ENCODE results near the gene MAN2B1.
"Not testable (repeated sequence)": the region's sequence is repeated elsewhere in the genome, so short reads cannot be mapped to it uniquely, and the experiment has no call there.

The MAN2B1 gene

GRCh38 chr19:12657966-12658365, 8.6 kb downstream of the MAN2B1 start:
- DNase-seq (ENCODE audit: low spot score): no peak

- no peak for DNase-seq (ENCODE audit: low spot score)
These were observed 9.5 kb downstream of the MAN2B1 start for GRCh38 chr19:12656899-12657571.

GRCh38 chr19:12655546-12655945, 11.0 kb downstream of the MAN2B1 start:
- DNase-seq (ENCODE audit: low spot score): no peak

GRCh38 chr19:12652219-12652618, 14.3 kb downstream of the MAN2B1 start:
- no peak for DNase-seq (ENCODE audit: low spot score)

GRCh38 chr19:12649941-12650340, 16.6 kb downstream of the MAN2B1 start:
- no peak for DNase-seq (ENCODE audit: low spot score)

- no peak for DNase-seq (ENCODE audit: low spot score)
These were observed 18.5 kb downstream of the MAN2B1 start for GRCh38 chr19:12648088-12648487.

GRCh38 chr19:12647490-12648071, 19.0 kb downstream of the MAN2B1 start:
- no peak for DNase-seq (ENCODE audit: low spot score)

GRCh38 chr19:12647047-12647446, 19.5 kb downstream of the MAN2B1 start:
- DNase-seq (ENCODE audit: low spot score): no peak

GRCh38 chr19:12646551-12646950, 20.0 kb downstream of the MAN2B1 start:
- DNase-seq (ENCODE audit: low spot score): no peak

- not testable (repeated sequence) for DNase-seq (ENCODE audit: low spot score)
These were observed 22.8 kb downstream of the MAN2B1 start for GRCh38 chr19:12643716-12644115.

GRCh38 chr19:12642506-12642905, 24.0 kb downstream of the MAN2B1 start:
- no peak for DNase-seq (ENCODE audit: low spot score)

GRCh38 chr19:12641456-12641855, 25.1 kb downstream of the MAN2B1 start:
- no peak for DNase-seq (ENCODE audit: low spot score)

GRCh38 chr19:12639901-12640613, 26.5 kb downstream of the MAN2B1 start:
- peak; percentile 58 for DNase-seq (ENCODE audit: low spot score)

GRCh38 chr19:12638611-12639182, 27.8 kb downstream of the MAN2B1 start:
- no peak for DNase-seq (ENCODE audit: low spot score)

- no peak for DNase-seq (ENCODE audit: low spot score)
These were observed 29.9 kb downstream of the MAN2B1 start for GRCh38 chr19:12636631-12637030.

GRCh38 chr19:12629215-12629614, 37.3 kb downstream of the MAN2B1 start:
- DNase-seq (ENCODE audit: low spot score): no peak

GRCh38 chr19:12628040-12629022, 38.2 kb downstream of the MAN2B1 start:
- DNase-seq (ENCODE audit: low spot score): no peak

GRCh38 chr19:12626958-12627357, 39.6 kb downstream of the MAN2B1 start:
- no peak for DNase-seq (ENCODE audit: low spot score)

GRCh38 chr19:12623361-12624031, 43.0 kb downstream of the MAN2B1 start:
- DNase-seq (ENCODE audit: low spot score): no peak

GRCh38 chr19:12621253-12622024, 45.1 kb downstream of the MAN2B1 start:
- DNase-seq (ENCODE audit: low spot score): not testable (repeated sequence)
